H9 (cell line): ENCODE results near the gene ATPAF2. TPM values are rescaled to one million over a fixed set of nuclear protein-coding genes. Genes with fewer than 3 reads are reported as not detected.

Experiments
- DNase-seq: peaks from one replicate; pipeline ENCODE4 v3.0.0-alpha.2; 2017
- H2AFZ ChIP-seq: one replicate; pipeline ENCODE4 v1.6.1; 2013; ENCODE audit warnings: mild to moderate bottlenecking, low read length, control low read depth, moderate library complexity
- H2AK5ac ChIP-seq: 2 replicates; pipeline ENCODE4 v1.6.1; 2013; ENCODE audit warnings: low read length, control low read depth, mixed read lengths; ENCODE audit not compliant: insufficient read length
- H2BK120ac ChIP-seq: one replicate; pipeline ENCODE4 v1.6.1; 2013; ENCODE audit warnings: low read depth, mild to moderate bottlenecking, low read length, control low read depth, inconsistent platforms; ENCODE audit not compliant: poor library complexity, severe bottlenecking
- H2BK12ac ChIP-seq: 2 replicates; pipeline ENCODE4 v1.6.1; 2013; ENCODE audit warnings: low read length, control low read depth, mixed read lengths, low read depth; ENCODE audit not compliant: insufficient read length
- H2BK15ac ChIP-seq: 2 replicates; pipeline ENCODE4 v1.6.1; 2013; ENCODE audit warnings: low read depth, low read length, control low read depth
- H2BK20ac ChIP-seq: one replicate; pipeline ENCODE4 v1.6.1; 2013; ENCODE audit warnings: low read depth, mild to moderate bottlenecking, low read length, control low read depth, inconsistent platforms; ENCODE audit not compliant: poor library complexity, severe bottlenecking
- H2BK5ac ChIP-seq: 2 replicates; pipeline ENCODE4 v1.6.1; 2013; ENCODE audit warnings: low read length, control low read depth, mixed read lengths; ENCODE audit not compliant: insufficient read length
- H3K14ac ChIP-seq: 2 replicates; pipeline ENCODE4 v1.6.1; 2013; ENCODE audit warnings: low read length, control low read depth; ENCODE audit not compliant: insufficient read depth
- H3K18ac ChIP-seq: 2 replicates; pipeline ENCODE4 v1.6.1; 2013; ENCODE audit warnings: low read depth, mild to moderate bottlenecking, mixed read lengths, low read length, control low read depth; ENCODE audit not compliant: insufficient read length
- H3K23ac ChIP-seq: 2 replicates; pipeline ENCODE4 v1.6.1; 2013; ENCODE audit warnings: low read length, control low read depth, mixed read lengths, low read depth; ENCODE audit not compliant: insufficient read length
- H3K23me2 ChIP-seq: 2 replicates; pipeline ENCODE4 v1.6.1; 2013; ENCODE audit warnings: low read depth, mild to moderate bottlenecking, mixed read lengths, low read length, control low read depth; ENCODE audit not compliant: insufficient read length, poor library complexity, severe bottlenecking
- H3K27ac ChIP-seq: 2 replicates; pipeline ENCODE4 v1.5.1; 2013; ENCODE audit warnings: low read length, control low read depth, mixed read lengths, low read depth; ENCODE audit not compliant: insufficient read length
- H3K27me3 ChIP-seq: 2 replicates; pipeline ENCODE4 v1.6.1; 2013; ENCODE audit warnings: low read length, control low read depth, inconsistent platforms; ENCODE audit not compliant: insufficient read depth
- H3K4ac ChIP-seq: 2 replicates; pipeline ENCODE4 v1.6.1; 2013; ENCODE audit warnings: low read depth, mild to moderate bottlenecking, control low read depth, inconsistent platforms, low read length, moderate library complexity
- H3K4me1 ChIP-seq: 2 replicates; pipeline ENCODE4 v1.6.1; 2013; ENCODE audit warnings: low read length, control low read depth, inconsistent platforms; ENCODE audit not compliant: insufficient read depth
- H3K4me2 ChIP-seq: 2 replicates; pipeline ENCODE4 v1.6.1; 2013; ENCODE audit warnings: low read length, control low read depth, mixed read lengths; ENCODE audit not compliant: insufficient read length, insufficient read depth
- H3K56ac ChIP-seq: 2 replicates; pipeline ENCODE4 v1.6.1; 2013; ENCODE audit warnings: low read depth, mild to moderate bottlenecking, mixed read lengths, low read length, control low read depth; ENCODE audit not compliant: insufficient read length
- H3K79me1 ChIP-seq: 2 replicates; pipeline ENCODE4 v1.6.1; 2013; ENCODE audit warnings: low read depth, mild to moderate bottlenecking, moderate library complexity, low read length, control low read depth, inconsistent platforms; ENCODE audit not compliant: insufficient read depth, poor library complexity, severe bottlenecking
- H3K79me2 ChIP-seq: 2 replicates; pipeline ENCODE4 v1.6.1; 2013; ENCODE audit warnings: low read length, control low read depth, inconsistent platforms; ENCODE audit not compliant: insufficient read depth
- H3K9ac ChIP-seq: 2 replicates; pipeline ENCODE4 v1.6.1; 2013; ENCODE audit warnings: low read length, control low read depth, mixed read lengths; ENCODE audit not compliant: insufficient read length; ENCODE audit errors: extremely low read depth
- H3K9me3 ChIP-seq: one replicate; pipeline ENCODE4 v1.6.1; 2013; ENCODE audit warnings: low read depth, low read length, inconsistent platforms; ENCODE audit not compliant: control insufficient read depth
- H3T11ph ChIP-seq: one replicate; pipeline ENCODE4 v1.6.1; 2013; ENCODE audit warnings: mild to moderate bottlenecking, low read length, control low read depth, inconsistent platforms
- H4K20me1 ChIP-seq: one replicate; pipeline ENCODE4 v1.6.1; 2013; ENCODE audit not compliant: control insufficient read depth, insufficient read length, insufficient read depth
- H4K5ac ChIP-seq: 2 replicates; pipeline ENCODE4 v1.6.1; 2013; ENCODE audit warnings: low read depth, mild to moderate bottlenecking, mixed read lengths, low read length, control low read depth; ENCODE audit not compliant: insufficient read length
- H4K8ac ChIP-seq: replicated peaks from 2 replicates; pipeline ENCODE4 v1.6.1; 2013; ENCODE audit warnings: low read length, control low read depth, mixed read lengths, low read depth; ENCODE audit not compliant: insufficient read length
- H4K91ac ChIP-seq: 2 replicates; pipeline ENCODE4 v1.6.1; 2013; ENCODE audit warnings: low read depth, mild to moderate bottlenecking, moderate library complexity, mixed read lengths, low read length, control low read depth; ENCODE audit not compliant: insufficient read length
- H3K27ac Mint-ChIP-seq, 3 experiments: 2 replicates in 2 of 3; 3 replicates in 1 of 3; pipeline ENCODE4 v1.8.0; 2020 to 2021; ENCODE audit warnings: mixed read lengths in 3 of 3, mild to moderate bottlenecking in 1 of 3, moderate library complexity in 1 of 3
- H3K27me3 Mint-ChIP-seq: 2 replicates; pipeline ENCODE4 v1.8.0; 2021; ENCODE audit warnings: low read depth, mild to moderate bottlenecking, moderate library complexity, mixed read lengths
- H3K36me3 Mint-ChIP-seq, 3 experiments: 2 replicates in 2 of 3; 3 replicates in 1 of 3; pipeline ENCODE4 v1.8.0; 2020 to 2021; ENCODE audit warnings: low read depth in 3 of 3, mixed read lengths in 3 of 3; ENCODE audit not compliant: insufficient read depth in 1 of 3
- H3K4me1 Mint-ChIP-seq, 2 experiments: 2 replicates each; pipeline ENCODE4 v1.8.0; 2020; ENCODE audit warnings: mixed read lengths in 2 of 2
- H3K4me3 Mint-ChIP-seq, 2 experiments: 2 replicates in 1 of 2; 3 replicates in 1 of 2; pipeline ENCODE4 v1.8.0; 2020 to 2021; ENCODE audit warnings: mild to moderate bottlenecking in 2 of 2, mixed read lengths in 2 of 2, moderate library complexity in 1 of 2
- H3K9me3 Mint-ChIP-seq, 2 experiments: 2 replicates in 1 of 2; 3 replicates in 1 of 2; pipeline ENCODE4 v1.8.0; 2020; ENCODE audit warnings: mild to moderate bottlenecking in 2 of 2, mixed read lengths in 2 of 2, moderate library complexity in 1 of 2
- WGBS: extraction: QIAGEN DNeasy Blood & Tissue Kit; methylation state at CpG from one replicate; pipeline ENCODE4 v1.1.7; 2013; ENCODE audit warnings: missing lambda C conversion rate, low lambda C conversion rate, mixed read lengths; ENCODE audit not compliant: insufficient read length; ENCODE audit errors: extremely low coverage; 5-methylcytosine and 5-hydroxymethylcytosine counted together
- total RNA-seq: library from RNA; stranded (reverse); gene quantifications from 2 replicates; pipeline ENCODE4 v1.2.1, GENCODE V29; 2021
- TF ChIP-seq, protein P1 (sequence below): fragments of 200-600 bp; sonication (generic); conservative IDR thresholded peaks from 3 replicates; pipeline ENCODE4 v1.8.0; 2021; ENCODE audit warnings: antibody characterized with exemption, mild to moderate bottlenecking

The ATPAF2 gene
- total RNA-seq, 1 experiment from 2014 or later: 21.4 TPM

DNA sequence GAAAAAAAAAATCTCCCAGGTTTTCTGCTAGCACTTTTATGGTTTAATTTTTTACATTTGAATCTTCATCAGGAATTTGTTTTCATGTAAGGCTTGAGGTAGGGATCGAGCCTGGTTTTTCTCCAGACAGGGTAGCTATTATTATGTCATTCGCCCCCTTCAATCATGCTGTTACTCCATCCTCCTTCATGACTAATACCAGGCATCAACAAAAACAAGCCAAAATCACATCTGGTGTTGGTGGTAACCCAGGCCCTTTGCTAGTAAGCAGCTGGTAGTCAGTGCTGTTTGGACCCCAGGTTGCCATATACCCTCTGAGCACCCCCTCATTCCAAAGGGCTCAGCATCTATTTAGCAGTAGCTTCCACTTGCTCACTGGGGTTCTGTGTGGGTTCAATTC is 36.8 kb downstream of the ATPAF2 start:
- DNase-seq: no peak
- Histone ChIP-seq H3K4me2 (no peak overlapping the region), H3K9me3 (no peaks in the 10 kb centered on the region), H3K14ac (no peak overlapping the region), H3K79me1 (no peaks in the 10 kb centered on the region), H2BK20ac (no peak overlapping the region), H3K18ac (no peak overlapping the region), H3K27me3 (no peaks in the 10 kb centered on the region), H3K4ac (no peak overlapping the region), H3K9ac (no peak overlapping the region), H4K20me1 (no peaks in the 10 kb centered on the region), H2AFZ (no peak overlapping the region), H4K8ac (no peak overlapping the region), H3K56ac (no peak overlapping the region), H3K23me2 (no peaks in the 10 kb centered on the region), H3K23ac (no peak overlapping the region), H4K5ac (no peak overlapping the region), H2BK5ac (no peak overlapping the region), H2BK12ac (no peak overlapping the region), H4K91ac (no peak overlapping the region), H2BK15ac (no peak overlapping the region), H3K4me1 (no peaks in the 10 kb centered on the region), H3K27ac (no peak overlapping the region), H2BK120ac (no peak overlapping the region), H2AK5ac (no peak overlapping the region), H3T11ph (no peak overlapping the region), H3K79me2 (no peaks in the 10 kb centered on the region)
- Mint-ChIP-seq H3K4me3 (no peak overlapping the region), H3K9me3 (no peaks in the 10 kb centered on the region), H3K4me1 (peaks cover 5 to 17% of the 10 kb centered on the region in 2 experiments), H3K27me3 (peaks cover 10% of the 10 kb centered on the region), H3K27ac (no peak overlapping the region), H3K36me3 (no peaks in the 10 kb centered on the region)
- no CpG with 5 or more reads among the region's 2 CpGs for WGBS
- TF ChIP-seq, protein P1, sequence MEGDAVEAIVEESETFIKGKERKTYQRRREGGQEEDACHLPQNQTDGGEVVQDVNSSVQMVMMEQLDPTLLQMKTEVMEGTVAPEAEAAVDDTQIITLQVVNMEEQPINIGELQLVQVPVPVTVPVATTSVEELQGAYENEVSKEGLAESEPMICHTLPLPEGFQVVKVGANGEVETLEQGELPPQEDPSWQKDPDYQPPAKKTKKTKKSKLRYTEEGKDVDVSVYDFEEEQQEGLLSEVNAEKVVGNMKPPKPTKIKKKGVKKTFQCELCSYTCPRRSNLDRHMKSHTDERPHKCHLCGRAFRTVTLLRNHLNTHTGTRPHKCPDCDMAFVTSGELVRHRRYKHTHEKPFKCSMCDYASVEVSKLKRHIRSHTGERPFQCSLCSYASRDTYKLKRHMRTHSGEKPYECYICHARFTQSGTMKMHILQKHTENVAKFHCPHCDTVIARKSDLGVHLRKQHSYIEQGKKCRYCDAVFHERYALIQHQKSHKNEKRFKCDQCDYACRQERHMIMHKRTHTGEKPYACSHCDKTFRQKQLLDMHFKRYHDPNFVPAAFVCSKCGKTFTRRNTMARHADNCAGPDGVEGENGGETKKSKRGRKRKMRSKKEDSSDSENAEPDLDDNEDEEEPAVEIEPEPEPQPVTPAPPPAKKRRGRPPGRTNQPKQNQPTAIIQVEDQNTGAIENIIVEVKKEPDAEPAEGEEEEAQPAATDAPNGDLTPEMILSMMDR: no peak
